Measurements from ENCODE around the gene ANKRD45.
"Not testable (repeated sequence)": the region's sequence is repeated elsewhere in the genome, so short reads cannot be mapped to it uniquely, and the experiment has no call there.

ANKRD45 gene

DNA sequence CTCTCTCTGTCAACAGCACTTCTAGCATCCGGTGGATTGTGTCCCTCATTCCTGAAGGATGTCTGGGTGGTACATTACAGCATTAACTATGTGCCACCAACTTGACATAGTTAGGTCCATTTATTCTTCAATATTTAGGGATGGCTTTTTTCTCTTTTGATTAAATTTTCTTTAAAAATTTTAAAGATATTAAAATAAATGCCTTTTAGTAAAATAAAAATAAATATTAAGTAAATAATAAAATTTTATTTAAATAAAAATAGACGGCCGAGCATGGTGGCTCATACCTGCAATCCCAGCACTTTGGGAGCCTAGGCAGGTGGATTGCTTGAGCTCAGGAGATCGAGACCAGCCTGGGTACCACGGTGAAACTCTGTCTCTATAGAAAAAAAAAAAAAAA is 35.5 kb upstream of the ANKRD45 start:
- Histone ChIP-seq H3K4me3 (replicated peaks; ENCODE audit: insufficient read depth, low read length) (no peak overlapping the region), H3K27me3 (ENCODE audit: insufficient read depth, poor library complexity, severe bottlenecking) (no peaks in the 10 kb centered on the region), H3K27ac (replicated peaks) (no peak overlapping the region)
- TF ChIP-seq POLR2AphosphoS5 (IDR thresholded peaks at IDR 0.05; ENCODE audit: low read depth) (no peak), GABPA (IDR thresholded peaks at IDR 0.05; ENCODE audit: low read depth) (no peak), SPI1 (IDR thresholded peaks at IDR 0.05; ENCODE audit: borderline replicate concordance, low read depth) (no peak)
- TF ChIP-seq, protein P1, sequence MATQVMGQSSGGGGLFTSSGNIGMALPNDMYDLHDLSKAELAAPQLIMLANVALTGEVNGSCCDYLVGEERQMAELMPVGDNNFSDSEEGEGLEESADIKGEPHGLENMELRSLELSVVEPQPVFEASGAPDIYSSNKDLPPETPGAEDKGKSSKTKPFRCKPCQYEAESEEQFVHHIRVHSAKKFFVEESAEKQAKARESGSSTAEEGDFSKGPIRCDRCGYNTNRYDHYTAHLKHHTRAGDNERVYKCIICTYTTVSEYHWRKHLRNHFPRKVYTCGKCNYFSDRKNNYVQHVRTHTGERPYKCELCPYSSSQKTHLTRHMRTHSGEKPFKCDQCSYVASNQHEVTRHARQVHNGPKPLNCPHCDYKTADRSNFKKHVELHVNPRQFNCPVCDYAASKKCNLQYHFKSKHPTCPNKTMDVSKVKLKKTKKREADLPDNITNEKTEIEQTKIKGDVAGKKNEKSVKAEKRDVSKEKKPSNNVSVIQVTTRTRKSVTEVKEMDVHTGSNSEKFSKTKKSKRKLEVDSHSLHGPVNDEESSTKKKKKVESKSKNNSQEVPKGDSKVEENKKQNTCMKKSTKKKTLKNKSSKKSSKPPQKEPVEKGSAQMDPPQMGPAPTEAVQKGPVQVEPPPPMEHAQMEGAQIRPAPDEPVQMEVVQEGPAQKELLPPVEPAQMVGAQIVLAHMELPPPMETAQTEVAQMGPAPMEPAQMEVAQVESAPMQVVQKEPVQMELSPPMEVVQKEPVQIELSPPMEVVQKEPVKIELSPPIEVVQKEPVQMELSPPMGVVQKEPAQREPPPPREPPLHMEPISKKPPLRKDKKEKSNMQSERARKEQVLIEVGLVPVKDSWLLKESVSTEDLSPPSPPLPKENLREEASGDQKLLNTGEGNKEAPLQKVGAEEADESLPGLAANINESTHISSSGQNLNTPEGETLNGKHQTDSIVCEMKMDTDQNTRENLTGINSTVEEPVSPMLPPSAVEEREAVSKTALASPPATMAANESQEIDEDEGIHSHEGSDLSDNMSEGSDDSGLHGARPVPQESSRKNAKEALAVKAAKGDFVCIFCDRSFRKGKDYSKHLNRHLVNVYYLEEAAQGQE (IDR thresholded peaks at IDR 0.05; ENCODE audit: insufficient replicate concordance, low read depth): no peak
- TF ChIP-seq, protein P2, sequence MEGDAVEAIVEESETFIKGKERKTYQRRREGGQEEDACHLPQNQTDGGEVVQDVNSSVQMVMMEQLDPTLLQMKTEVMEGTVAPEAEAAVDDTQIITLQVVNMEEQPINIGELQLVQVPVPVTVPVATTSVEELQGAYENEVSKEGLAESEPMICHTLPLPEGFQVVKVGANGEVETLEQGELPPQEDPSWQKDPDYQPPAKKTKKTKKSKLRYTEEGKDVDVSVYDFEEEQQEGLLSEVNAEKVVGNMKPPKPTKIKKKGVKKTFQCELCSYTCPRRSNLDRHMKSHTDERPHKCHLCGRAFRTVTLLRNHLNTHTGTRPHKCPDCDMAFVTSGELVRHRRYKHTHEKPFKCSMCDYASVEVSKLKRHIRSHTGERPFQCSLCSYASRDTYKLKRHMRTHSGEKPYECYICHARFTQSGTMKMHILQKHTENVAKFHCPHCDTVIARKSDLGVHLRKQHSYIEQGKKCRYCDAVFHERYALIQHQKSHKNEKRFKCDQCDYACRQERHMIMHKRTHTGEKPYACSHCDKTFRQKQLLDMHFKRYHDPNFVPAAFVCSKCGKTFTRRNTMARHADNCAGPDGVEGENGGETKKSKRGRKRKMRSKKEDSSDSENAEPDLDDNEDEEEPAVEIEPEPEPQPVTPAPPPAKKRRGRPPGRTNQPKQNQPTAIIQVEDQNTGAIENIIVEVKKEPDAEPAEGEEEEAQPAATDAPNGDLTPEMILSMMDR (IDR thresholded peaks at IDR 0.05; ENCODE audit: insufficient read depth, low read length): no peak
- DNase-seq (ENCODE audit: low read depth in 1 of 2, low spot score in 1 of 2): no peak

DNA sequence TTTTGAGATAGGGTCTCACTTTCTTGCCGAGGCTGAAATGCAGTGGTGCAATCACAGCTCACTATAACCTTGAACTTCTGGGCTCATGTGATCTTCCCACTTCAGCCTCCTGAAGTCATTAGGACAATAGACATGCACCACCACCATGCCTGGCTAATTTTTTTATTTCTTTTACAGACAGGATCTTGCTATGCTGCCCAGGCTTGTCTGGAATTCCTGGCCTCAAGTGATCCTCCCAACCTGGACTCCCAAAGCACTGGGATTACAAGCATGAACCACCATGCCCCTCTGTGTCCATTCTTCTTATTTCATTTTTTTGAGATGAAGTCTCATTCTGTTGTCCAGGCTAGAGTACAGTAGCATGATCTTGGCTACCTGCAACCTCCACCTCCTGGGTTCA is 33.1 kb upstream of the ANKRD45 start:
- TF ChIP-seq POLR2AphosphoS5 (IDR thresholded peaks at IDR 0.05; ENCODE audit: low read depth) (no peak), GABPA (IDR thresholded peaks at IDR 0.05; ENCODE audit: low read depth) (no peak), SPI1 (IDR thresholded peaks at IDR 0.05; ENCODE audit: borderline replicate concordance, low read depth) (no peak)
- TF ChIP-seq, protein P1 (IDR thresholded peaks at IDR 0.05; ENCODE audit: insufficient replicate concordance, low read depth): no peak
- TF ChIP-seq, protein P2 (IDR thresholded peaks at IDR 0.05; ENCODE audit: insufficient read depth, low read length): no peak
- Histone ChIP-seq H3K27me3 (ENCODE audit: insufficient read depth, poor library complexity, severe bottlenecking) (no peaks in the 10 kb centered on the region), H3K4me3 (replicated peaks; ENCODE audit: insufficient read depth, low read length) (no peak overlapping the region), H3K27ac (replicated peaks) (no peak overlapping the region)
- no peak for DNase-seq (ENCODE audit: low read depth in 1 of 2, low spot score in 1 of 2)

DNA sequence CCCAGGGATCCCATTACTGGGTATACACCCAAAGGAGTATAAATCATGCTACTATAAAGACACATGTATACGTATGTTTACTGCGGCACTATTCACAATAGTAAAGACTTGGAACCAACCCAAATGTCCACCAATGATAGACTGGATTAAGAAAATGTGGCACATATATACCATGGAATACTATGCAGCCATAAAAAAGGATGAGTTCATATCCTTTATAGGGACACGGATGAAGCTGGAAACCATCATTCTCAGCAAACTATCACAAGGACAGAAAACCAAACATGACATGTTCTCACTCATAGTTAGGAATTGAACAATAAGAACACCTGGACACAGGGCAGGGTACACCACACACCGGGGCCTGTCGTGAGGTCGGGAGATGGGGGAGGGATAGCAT is 31.6 kb upstream of the ANKRD45 start:
- not testable (repeated sequence) for H3K4me3 ChIP-seq (replicated peaks; ENCODE audit: insufficient read depth, low read length); H3K27me3 ChIP-seq (ENCODE audit: insufficient read depth, poor library complexity, severe bottlenecking); DNase-seq (ENCODE audit: low read depth in 1 of 2, low spot score in 1 of 2); H3K27ac ChIP-seq (replicated peaks)

DNA sequence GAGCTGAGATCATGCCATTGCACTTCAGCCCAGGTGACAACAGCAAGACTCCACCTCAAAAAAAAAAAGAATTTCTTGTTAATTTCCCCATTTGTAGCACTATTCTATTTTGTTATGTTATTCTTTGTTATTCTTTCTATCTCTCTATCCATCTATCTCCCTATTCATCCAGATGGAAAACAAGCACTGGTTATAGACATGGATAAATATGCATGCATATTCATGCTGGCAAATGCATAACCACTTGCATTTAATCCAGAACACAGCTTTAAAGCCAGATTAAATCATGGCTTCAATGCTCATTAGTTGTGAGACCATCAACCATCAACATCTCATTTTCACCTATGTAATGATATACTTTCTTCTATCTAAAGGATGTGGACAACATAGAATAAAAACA is 23.6 kb upstream of the ANKRD45 start:
- DNase-seq (ENCODE audit: low read depth in 1 of 2, low spot score in 1 of 2): no peak
- H3K27ac ChIP-seq (replicated peaks): no peak overlapping the region

More for the DNA sequence above, 23.6 kb upstream of the ANKRD45 start:
- Histone ChIP-seq H3K4me3 (replicated peaks; ENCODE audit: insufficient read depth, low read length) (no peak overlapping the region), H3K27me3 (ENCODE audit: insufficient read depth, poor library complexity, severe bottlenecking) (no peaks in the 10 kb centered on the region)
- TF ChIP-seq GABPA (IDR thresholded peaks at IDR 0.05; ENCODE audit: low read depth): no peak
- TF ChIP-seq SPI1 (IDR thresholded peaks at IDR 0.05; ENCODE audit: borderline replicate concordance, low read depth): no peak
- TF ChIP-seq, protein P1 (IDR thresholded peaks at IDR 0.05; ENCODE audit: insufficient replicate concordance, low read depth): no peak
- TF ChIP-seq, protein P2 (IDR thresholded peaks at IDR 0.05; ENCODE audit: insufficient read depth, low read length): no peak
- no peak for TF ChIP-seq POLR2AphosphoS5 (IDR thresholded peaks at IDR 0.05; ENCODE audit: low read depth)

Data from HL-60 (cell line).